HEK293T (cell line): ENCODE measurements around the gene ZNF560.

Experiments used
- BHLHE40 ChIP-seq: fragments of 450-650 bp; IDR thresholded peaks from 2 replicates; pipeline ENCODE4 v1.6.1; 2016; ENCODE audit warnings: mild to moderate bottlenecking, moderate library complexity, borderline replicate concordance
- CTBP1 ChIP-seq: fragments of 450-650 bp; IDR thresholded peaks from 2 replicates; pipeline ENCODE4 v1.6.1; 2016; ENCODE audit warnings: borderline replicate concordance
- ELF4 ChIP-seq: fragments of 450-650 bp; IDR thresholded peaks from 2 replicates; pipeline ENCODE4 v1.6.1; 2017; ENCODE audit warnings: antibody characterized with exemption
- FOXA1 ChIP-seq: fragments of 450-650 bp; IDR thresholded peaks from 2 replicates; pipeline ENCODE4 v1.6.1; 2016; ENCODE audit warnings: mild to moderate bottlenecking
- FOXK2 ChIP-seq: fragments of 450-650 bp; IDR thresholded peaks from 2 replicates; pipeline ENCODE4 v1.6.1; 2016; ENCODE audit warnings: mild to moderate bottlenecking
- HDGF ChIP-seq: fragments of 450-650 bp; IDR thresholded peaks from 2 replicates; pipeline ENCODE4 v1.6.1; 2017; ENCODE audit warnings: antibody characterized with exemption, borderline replicate concordance
- LEF1 ChIP-seq: fragments of 450-650 bp; IDR thresholded peaks from 2 replicates; pipeline ENCODE4 v1.6.1; 2017; ENCODE audit warnings: mild to moderate bottlenecking, borderline replicate concordance
- NFRKB ChIP-seq: fragments of 450-650 bp; IDR thresholded peaks from 2 replicates; pipeline ENCODE4 v1.6.1; 2016; ENCODE audit warnings: mild to moderate bottlenecking, moderate library complexity
- PKNOX1 ChIP-seq: fragments of 450-650 bp; IDR thresholded peaks from 2 replicates; pipeline ENCODE4 v1.6.1; 2016
- SP1 ChIP-seq: fragments of 450-650 bp; IDR thresholded peaks from 2 replicates; pipeline ENCODE4 v1.6.1; 2017
- TARDBP ChIP-seq: fragments of 450-650 bp; IDR thresholded peaks from 2 replicates; pipeline ENCODE4 v1.6.1; 2016

GRCh38 chr19:9523885-9524474 is 25.6 kb upstream of the ZNF560 start:
- no peak for TF ChIP-seq HDGF
- no peak for TF ChIP-seq BHLHE40
- no peak for TF ChIP-seq TARDBP
- TF ChIP-seq FOXK2: no peak
- TF ChIP-seq CTBP1: no peak
- no peak for TF ChIP-seq PKNOX1
- TF ChIP-seq NFRKB: no peak
- TF ChIP-seq LEF1: no peak
- TF ChIP-seq FOXA1: no peak
- no peak for TF ChIP-seq ELF4
- no peak for TF ChIP-seq SP1
